OCI-LY1 (cell line): Measurements from ENCODE around the gene PRPF18.

Experiments used
- H2AFZ ChIP-seq: fragments of 200-600 bp; sonication (generic), shearing (Covaris generic); 2 replicates; pipeline ENCODE4 v1.6.0; 2014; ENCODE audit warnings: antibody characterized with exemption, mild to moderate bottlenecking, low read length
- H3F3A ChIP-seq: fragments of 200-600 bp; sonication (generic), shearing (Covaris generic); 2 replicates; pipeline ENCODE4 v1.6.0; 2014; ENCODE audit warnings: mild to moderate bottlenecking, antibody characterized with exemption, low read length, moderate library complexity; ENCODE audit not compliant: insufficient read depth
- H3K27ac ChIP-seq: fragments of 200-600 bp; sonication (generic); 2 replicates; pipeline ENCODE4 v1.5.1; 2014; ENCODE audit warnings: low read length, mixed run types, mild to moderate bottlenecking, low read depth; ENCODE audit not compliant: poor library complexity, severe bottlenecking
- H3K27me3 ChIP-seq: fragments of 200-600 bp; sonication (generic); 2 replicates; pipeline ENCODE4 v1.6.0; 2014; ENCODE audit warnings: antibody characterized with exemption, mild to moderate bottlenecking, low read length, moderate library complexity; ENCODE audit not compliant: insufficient read depth
- H3K36me3 ChIP-seq: fragments of 200-600 bp; sonication (generic); 2 replicates; pipeline ENCODE4 v1.6.1; 2014; ENCODE audit warnings: mild to moderate bottlenecking, antibody characterized with exemption, low read length, moderate library complexity, mixed read lengths; ENCODE audit not compliant: insufficient read depth
- H3K4me1 ChIP-seq: fragments of 200-600 bp; sonication (generic); 2 replicates; pipeline ENCODE4 v1.5.1; 2014; ENCODE audit warnings: mild to moderate bottlenecking, low read length, moderate library complexity; ENCODE audit not compliant: insufficient read depth, severe bottlenecking
- H3K4me2 ChIP-seq: fragments of 200-600 bp; sonication (generic), shearing (Covaris generic); 2 replicates; pipeline ENCODE4 v1.6.1; 2014; ENCODE audit warnings: low read length
- H3K4me3 ChIP-seq: fragments of 200-600 bp; sonication (generic); 2 replicates; pipeline ENCODE4 v1.5.1; 2014; ENCODE audit warnings: low read length, low read depth, mild to moderate bottlenecking, mixed read lengths; ENCODE audit not compliant: poor library complexity, severe bottlenecking
- H3K79me2 ChIP-seq: fragments of 200-600 bp; shearing (Covaris generic); 2 replicates; pipeline ENCODE4 v1.6.1; 2016; ENCODE audit warnings: mixed run types, low read length, mixed read lengths; ENCODE audit not compliant: insufficient read depth
- H3K9ac ChIP-seq: fragments of 200-600 bp; sonication (generic), shearing (Covaris generic); 2 replicates; pipeline ENCODE4 v1.6.1; 2014; ENCODE audit warnings: mild to moderate bottlenecking, low read length, mixed read lengths
- H3K9me2 ChIP-seq: fragments of 200-600 bp; sonication (generic), shearing (Covaris generic); 2 replicates; pipeline ENCODE4 v1.6.1; 2014; ENCODE audit warnings: low read depth, mild to moderate bottlenecking, low read length, mixed read lengths
- H3K9me3 ChIP-seq: fragments of 200-600 bp; shearing (Covaris generic); 2 replicates; pipeline ENCODE4 v1.6.1; 2014; ENCODE audit warnings: low read length, mixed read lengths
- H4K20me1 ChIP-seq: fragments of 200-600 bp; sonication (generic), shearing (Covaris generic); 2 replicates; pipeline ENCODE4 v1.6.0; 2016; ENCODE audit warnings: mild to moderate bottlenecking, low read length; ENCODE audit not compliant: insufficient read depth
- CTCF ChIP-seq: fragments of 200-600 bp; sonication (generic), shearing (Covaris generic); IDR thresholded peaks from 2 replicates; pipeline ENCODE4 v1.5.1; 2017; ENCODE audit warnings: mild to moderate bottlenecking, antibody characterized with exemption, low read length, moderate library complexity, mixed read lengths
- EZH2 ChIP-seq: fragments of 200-600 bp; sonication (generic), shearing (Covaris generic); IDR thresholded peaks from 2 replicates; pipeline ENCODE4 v1.8.0; 2017; ENCODE audit warnings: borderline replicate concordance, mixed run types, mild to moderate bottlenecking, antibody characterized with exemption, low read length, moderate library complexity, mixed read lengths

PRPF18 gene

GRCh38 chr10:13659887-13660550 lies 73.3 kb downstream of the PRPF18 start:
- Histone ChIP-seq H3K9me3 (no peaks in the 10 kb centered on the region), H4K20me1 (no peaks in the 10 kb centered on the region), H3K27me3 (no peaks in the 10 kb centered on the region; the same call in 1 of the 2 replicates), H3F3A (no peaks in the 10 kb centered on the region), H3K79me2 (no peaks in the 10 kb centered on the region), H3K4me2 (no peak overlapping the region), H3K4me1 (no peaks in the 10 kb centered on the region), H3K9me2 (no peaks in the 10 kb centered on the region), H3K36me3 (no peaks in the 10 kb centered on the region), H3K4me3 (no peak overlapping the region), H3K27ac (no peak overlapping the region), H2AFZ (no peak overlapping the region), H3K9ac (no peak overlapping the region)
- TF ChIP-seq CTCF = peak; percentile 93
- TF ChIP-seq EZH2 = no peak

GRCh38 chr10:13660551-13660920 lies 73.8 kb downstream of the PRPF18 start:
- Histone ChIP-seq H3K4me1 (no peaks in the 10 kb centered on the region), H3K4me3 (no peak overlapping the region), H3K27ac (no peak overlapping the region), H3K9me3 (no peaks in the 10 kb centered on the region), H3K9ac (no peak overlapping the region), H3K27me3 (no peaks in the 10 kb centered on the region; the same call in 1 of the 2 replicates), H2AFZ (no peak overlapping the region), H3K36me3 (no peaks in the 10 kb centered on the region), H3K9me2 (no peaks in the 10 kb centered on the region), H3K4me2 (no peak overlapping the region), H3F3A (no peaks in the 10 kb centered on the region), H4K20me1 (no peaks in the 10 kb centered on the region), H3K79me2 (no peaks in the 10 kb centered on the region)
- TF ChIP-seq EZH2 = no peak
- TF ChIP-seq CTCF = no peak

- Histone ChIP-seq H3K27me3 (no peaks in the 10 kb centered on the region; the same call in 1 of the 2 replicates), H3K4me2 (no peak overlapping the region), H3K9me2 (no peaks in the 10 kb centered on the region), H3K4me3 (no peak overlapping the region), H4K20me1 (no peaks in the 10 kb centered on the region), H3K27ac (no peak overlapping the region), H3K4me1 (no peaks in the 10 kb centered on the region), H2AFZ (no peak overlapping the region), H3K9ac (no peak overlapping the region), H3F3A (no peaks in the 10 kb centered on the region), H3K79me2 (no peaks in the 10 kb centered on the region), H3K36me3 (no peaks in the 10 kb centered on the region), H3K9me3 (no peaks in the 10 kb centered on the region)
- TF ChIP-seq EZH2 (no peak), CTCF (no peak)
Measured at GRCh38 chr10:13661256-13661655, 74.5 kb downstream of the PRPF18 start.
